HG03558 (cell line): ENCODE measurements around the gene SEMA3D.

Experiments used
- ATAC-seq: cut with Tn5 transposase; IDR thresholded peaks from one replicate; pipeline ENCODE4 v1.9.1; 2021; ENCODE audit warnings: moderate number of reproducible peaks; ENCODE audit not compliant: unreplicated experiment; ENCODE audit errors: extremely low read depth

The SEMA3D gene

GRCh38 chr7:85186521-85187241 lies at the start of gene SEMA3D:
TSS of gene SEMA3D (minus strand) at chr7:85187056. CDS start at chr7:85121891, 65,165 bp downstream.
- peak; percentile 82 for ATAC-seq

DNA sequence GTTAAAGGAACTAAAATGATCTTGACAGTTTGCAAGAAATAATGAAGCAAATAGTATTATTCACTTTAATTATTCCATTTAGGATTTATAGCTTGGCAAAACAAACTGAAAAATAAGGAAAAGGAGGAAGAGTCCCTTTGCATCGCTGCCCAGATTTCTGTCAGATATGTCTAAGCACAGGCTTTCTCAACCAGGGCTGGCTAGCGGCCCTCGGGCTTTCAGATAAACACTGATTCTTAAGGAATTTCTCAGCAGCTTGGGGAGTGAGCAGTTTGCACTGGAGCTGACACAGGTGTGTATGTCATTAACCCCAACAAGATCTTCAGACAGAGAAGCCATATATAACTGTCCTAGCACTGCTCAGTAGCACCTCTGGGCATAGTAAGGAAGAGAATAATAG lies 47.9 kb upstream of the SEMA3D start:
- no peak for ATAC-seq

DNA sequence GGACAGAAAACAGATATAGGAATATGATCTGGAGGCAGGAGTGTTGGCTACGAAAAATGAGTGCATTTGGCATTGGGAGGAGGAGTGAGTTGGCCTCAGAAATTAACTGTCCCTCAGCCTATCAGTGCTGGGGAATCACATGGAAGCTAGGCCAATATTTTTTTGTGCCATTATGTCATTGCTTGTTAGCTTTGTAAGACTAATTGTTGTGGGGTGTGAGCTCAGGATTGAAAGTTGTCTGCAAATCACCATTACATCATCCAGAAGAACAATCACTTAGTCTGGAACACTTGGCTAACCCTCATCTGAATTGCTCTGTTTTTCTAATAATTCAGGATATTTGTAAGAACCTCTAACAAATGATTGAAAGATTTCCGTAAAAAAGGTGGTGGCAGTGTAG lies 45.2 kb upstream of the SEMA3D start:
- no peak for ATAC-seq

GRCh38 chr7:85230623-85231022 lies 43.8 kb upstream of the SEMA3D start:
- no peak for ATAC-seq

DNA sequence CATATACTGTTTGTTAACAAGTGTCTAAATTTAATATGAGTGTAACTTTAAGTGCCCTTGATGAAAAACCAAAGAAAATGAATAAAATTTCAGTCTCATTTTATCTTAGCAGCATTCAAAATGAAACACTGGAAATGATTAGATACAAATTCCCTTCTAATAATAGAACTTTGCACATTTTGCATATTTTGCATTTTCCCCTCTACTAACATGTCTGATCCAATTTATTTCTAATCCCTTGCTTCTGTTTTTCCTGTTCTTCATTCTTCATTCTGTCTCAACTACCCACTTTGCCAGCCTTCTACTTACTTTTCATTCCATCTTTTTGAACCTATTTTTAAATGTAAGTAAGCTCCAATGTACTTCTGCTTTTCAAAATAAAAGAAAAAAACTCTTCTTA lies 42.7 kb upstream of the SEMA3D start:
- ATAC-seq = no peak

- no peak for ATAC-seq
Observed at GRCh38 chr7:85226361-85227085, 39.7 kb upstream of the SEMA3D start.

DNA sequence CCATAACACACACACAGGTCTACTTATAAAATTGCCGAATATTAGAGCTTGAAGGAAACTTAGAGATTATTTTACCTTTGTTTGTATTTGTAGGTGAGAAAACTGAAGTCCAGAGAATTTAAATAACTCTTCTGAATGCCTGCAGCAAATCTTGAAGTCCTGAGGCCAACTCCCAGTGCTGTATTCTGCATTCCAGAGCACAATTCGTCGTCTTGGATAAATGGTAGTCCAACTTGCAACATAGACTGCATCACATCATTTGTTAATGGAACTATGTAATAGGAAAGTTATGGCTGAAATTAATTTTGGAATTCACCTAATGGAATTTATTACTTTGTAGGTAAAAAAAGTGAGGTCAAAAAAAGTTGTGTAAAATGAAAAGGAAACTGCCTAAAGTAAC lies 37.3 kb upstream of the SEMA3D start:
- no peak for ATAC-seq

GRCh38 chr7:85222522-85222921 lies 35.7 kb upstream of the SEMA3D start:
- ATAC-seq = no peak

GRCh38 chr7:85221796-85222195 lies 34.9 kb upstream of the SEMA3D start:
- no peak for ATAC-seq

- ATAC-seq = no peak
Observed at GRCh38 chr7:85220651-85221050, 33.8 kb upstream of the SEMA3D start.

GRCh38 chr7:85220023-85220422 lies 33.2 kb upstream of the SEMA3D start:
- ATAC-seq = no peak

DNA sequence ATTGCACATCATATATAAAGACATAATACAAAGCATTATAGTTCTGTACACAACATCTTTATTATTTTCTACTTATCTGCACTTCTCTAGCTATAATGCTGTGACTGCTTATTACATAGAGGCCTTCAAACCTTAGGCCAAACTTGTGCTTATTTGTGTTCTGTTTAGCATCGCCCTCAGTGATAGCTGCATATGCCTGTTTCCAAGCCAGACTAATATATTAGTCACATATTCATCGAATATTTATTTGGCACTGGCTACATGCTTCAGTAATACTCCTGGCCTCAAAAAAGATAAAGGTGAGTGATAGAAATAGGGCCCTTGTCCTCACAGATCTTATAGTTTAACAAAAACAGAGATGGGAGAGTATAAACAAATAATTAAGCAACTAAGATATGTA lies 30.2 kb upstream of the SEMA3D start:
- no peak for ATAC-seq

- peak; percentile 84 for ATAC-seq
Observed at GRCh38 chr7:85215098-85215497, 28.2 kb upstream of the SEMA3D start.

- no peak for ATAC-seq
Observed at GRCh38 chr7:85213500-85213899, 26.6 kb upstream of the SEMA3D start.

DNA sequence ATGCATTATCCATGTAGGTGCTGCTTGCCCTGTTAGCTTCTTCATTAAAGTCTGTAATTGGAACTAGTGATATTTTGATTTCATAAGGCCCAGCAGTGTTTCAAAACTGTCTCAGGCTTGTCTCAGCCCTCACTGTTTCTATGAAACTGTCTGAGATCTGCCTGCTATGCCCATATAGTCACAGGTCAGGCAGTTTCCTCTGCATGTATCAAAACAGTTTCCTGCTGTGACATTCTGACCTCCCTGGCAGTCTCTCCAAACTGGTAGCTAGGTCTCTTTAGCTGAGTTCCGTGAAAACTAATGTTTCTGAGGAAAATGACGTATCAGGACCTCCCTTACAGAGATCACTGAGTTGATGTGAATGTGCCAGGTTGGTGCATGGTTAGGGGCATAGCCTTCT lies 18.9 kb upstream of the SEMA3D start:
- no peak for ATAC-seq

DNA sequence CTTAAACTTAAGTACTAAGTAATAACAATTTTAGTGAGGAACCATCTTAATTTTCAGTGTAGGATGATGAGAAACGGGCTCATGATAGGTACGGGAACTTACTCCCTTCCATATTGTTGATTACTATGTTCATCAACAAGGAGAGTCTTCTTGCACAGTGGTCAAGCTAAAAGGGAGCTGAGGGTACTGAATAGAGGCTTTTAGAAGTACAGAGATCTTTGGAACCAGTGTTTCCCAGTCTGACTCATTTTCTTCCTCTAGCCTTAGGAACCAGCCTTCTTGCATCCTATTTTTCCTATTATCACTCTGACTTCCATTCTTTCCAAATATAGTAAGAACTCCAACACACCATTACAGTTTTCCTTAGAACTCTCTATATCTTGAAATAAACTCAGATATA lies 17.6 kb upstream of the SEMA3D start:
- no peak for ATAC-seq

DNA sequence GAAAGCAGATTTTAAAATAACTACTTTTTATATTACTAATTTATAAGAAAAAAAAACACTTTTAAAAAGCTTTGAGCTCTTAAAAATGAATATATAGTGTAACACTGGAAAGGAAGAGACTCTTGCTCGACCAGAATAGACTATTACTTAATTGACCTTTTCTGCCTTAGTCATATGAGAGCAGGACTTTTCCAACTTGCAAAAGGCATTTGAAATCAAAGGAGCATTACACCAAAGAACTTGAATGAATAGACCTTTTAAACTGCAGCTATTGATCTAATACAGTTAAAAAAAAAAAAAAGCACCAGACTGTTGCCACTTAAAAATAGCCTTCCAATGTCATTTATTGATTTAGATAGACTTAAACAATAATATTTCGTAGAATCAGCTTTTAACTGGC lies 17.2 kb upstream of the SEMA3D start:
- no peak for ATAC-seq

DNA sequence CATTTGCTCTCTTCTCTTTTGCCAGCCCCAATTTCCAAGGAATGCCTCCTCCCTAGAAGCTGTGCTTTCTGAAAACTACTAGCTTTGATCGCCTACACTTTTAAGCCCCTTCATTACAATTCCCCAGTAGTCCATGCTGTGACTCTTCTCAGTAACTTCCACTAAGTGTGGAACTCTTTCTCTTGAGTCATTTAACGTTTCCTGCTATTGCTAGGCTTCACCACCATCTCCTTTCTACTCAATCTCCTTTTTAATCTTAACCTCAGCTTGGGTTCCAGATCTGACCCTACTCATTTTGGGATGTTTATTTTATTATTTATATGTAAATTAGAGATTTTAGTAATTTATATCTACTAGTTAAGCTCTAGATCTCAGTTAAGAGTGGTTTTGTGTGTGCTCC lies 14.4 kb upstream of the SEMA3D start:
- no peak for ATAC-seq

- ATAC-seq = no peak
Observed at GRCh38 chr7:85196696-85197095, 9.8 kb upstream of the SEMA3D start.

DNA sequence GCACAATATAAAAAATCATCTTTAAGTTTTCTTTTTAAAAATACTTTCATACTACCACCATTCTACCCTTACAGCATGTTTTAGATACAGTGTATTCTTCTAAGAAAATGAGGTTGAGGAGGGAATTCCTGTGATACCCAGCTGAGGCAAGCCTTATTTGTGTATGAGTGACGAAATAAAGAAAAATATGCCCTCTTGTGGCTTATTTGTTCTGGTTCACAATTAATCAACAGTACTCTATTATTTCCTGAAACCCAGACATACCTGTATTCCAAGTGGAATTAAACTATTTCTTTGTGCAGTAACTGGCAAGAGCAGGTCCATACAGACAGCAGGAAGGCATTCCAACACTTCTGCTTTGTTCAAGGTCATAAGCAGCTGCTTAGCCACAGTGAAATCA lies 4.5 kb upstream of the SEMA3D start:
- ATAC-seq = no peak

DNA sequence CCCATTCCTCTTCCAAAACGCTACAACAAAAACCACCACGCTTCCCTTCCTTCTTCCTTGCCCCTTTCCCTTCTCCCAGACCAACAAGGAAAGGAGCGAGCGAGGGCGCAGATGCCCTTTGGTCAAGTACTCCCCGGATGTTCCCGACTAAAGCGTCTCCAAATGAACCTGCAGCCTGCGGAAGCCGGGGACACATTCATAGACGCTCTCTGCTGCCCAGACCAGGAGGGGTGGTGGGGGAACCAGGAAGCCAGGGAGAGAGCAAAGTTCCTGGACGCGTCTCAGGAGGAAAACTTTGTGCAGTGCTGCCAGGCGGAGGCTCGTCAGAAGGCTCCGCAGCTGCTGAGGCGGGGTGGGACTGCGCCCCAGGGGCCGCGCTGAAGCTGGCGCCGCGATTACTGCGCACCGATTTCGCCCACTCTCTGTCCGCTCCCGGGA lies 754 bp downstream of the SEMA3D start:
- ATAC-seq = no peak
